Measurements from ENCODE around the gene PNLIPRP2. TPM values are rescaled to one million over a fixed set of nuclear protein-coding genes. Genes with fewer than 3 reads are reported as not detected.

PNLIPRP2 gene
- polyA plus RNA-seq, 1 donor (not counting 4 experiments of a cell fraction or from before 2014, with no cell fraction given), result not detected

DNA sequence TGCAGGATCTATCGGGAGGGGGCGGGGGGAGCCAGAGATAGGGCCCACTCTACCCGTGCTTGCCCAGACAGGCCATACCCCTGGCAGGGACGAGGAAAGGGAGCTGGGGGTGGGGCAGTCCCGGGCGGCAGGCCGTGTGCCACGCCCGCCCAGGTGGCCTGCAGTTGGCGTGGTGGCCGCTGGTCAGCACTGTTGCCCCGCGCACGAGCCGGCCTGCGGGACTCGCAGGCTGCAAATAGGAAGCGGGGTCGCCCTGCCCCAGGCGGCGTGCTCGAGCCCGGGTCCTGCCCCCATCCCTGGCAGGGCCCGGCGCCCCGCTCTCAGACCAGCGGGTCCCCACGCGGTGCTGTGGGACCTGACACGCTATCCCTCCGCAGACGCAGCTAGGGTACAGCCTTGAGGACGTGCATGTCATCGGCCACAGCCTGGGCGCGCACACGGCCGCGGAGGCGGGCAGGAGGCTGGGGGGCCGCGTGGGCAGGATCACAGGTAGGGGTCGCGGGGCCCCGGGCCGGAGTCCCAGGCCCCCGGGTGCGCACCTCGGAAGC, 6.7 kb downstream of the PNLIPRP2 start:
- peaks cover 13% of the 10 kb centered on the region for H3K27me3 ChIP-seq (ENCODE audit: control insufficient read depth, extremely low read depth, insufficient read depth, low read length)
- H2AFZ ChIP-seq (ENCODE audit: control insufficient read depth, low read length), result no peak overlapping the region
- no peak for DNase-seq (ENCODE audit: low read depth, low spot score)
- H3K27ac ChIP-seq (ENCODE audit: control insufficient read depth, insufficient read depth, low read length), result no peak overlapping the region
- dilution Hi-C loops (cut with MboI; ENCODE audit: extremely low pct_ligation_motif_present, low sequenced_read_pairs), result no loop called here
- H3K9ac ChIP-seq (ENCODE audit: control insufficient read depth, extremely low read depth, insufficient read depth, low read length), result no peak overlapping the region
- H3K4me3 ChIP-seq (ENCODE audit: control insufficient read depth in 2 of 3, extremely low read depth in 1 of 3, insufficient read depth in 2 of 3, low read depth in 1 of 3, low read length in 3 of 3), result peak overlapping the region in 1 of 3 experiments; percentile 14
- FAIRE-seq, result no peak
- no peaks in the 10 kb centered on the region for H3K79me2 ChIP-seq (ENCODE audit: control insufficient read depth, insufficient read depth, low read length)
- H3K9me3 ChIP-seq (ENCODE audit: control insufficient read depth, low read depth, low read length), result no peaks in the 10 kb centered on the region
- no peaks in the 10 kb centered on the region for H3K36me3 ChIP-seq (ENCODE audit: control insufficient read depth in 2 of 2, extremely low read depth in 1 of 2, insufficient read depth in 2 of 2, low read length in 2 of 2)
- no peaks in the 10 kb centered on the region for H3K4me1 ChIP-seq (ENCODE audit: control insufficient read depth, extremely low read depth, insufficient read depth, low read length)
- no peaks in the 10 kb centered on the region for H3K9me1 ChIP-seq (ENCODE audit: control insufficient read depth, extremely low read depth, insufficient read depth, low read length)
- H4K20me1 ChIP-seq (ENCODE audit: control insufficient read depth, extremely low read depth, insufficient read depth, low read length), result no peaks in the 10 kb centered on the region
- H3K4me2 ChIP-seq (ENCODE audit: control insufficient read depth, extremely low read depth, insufficient read depth, low read depth, low read length), result no peak overlapping the region
- TF ChIP-seq EZH2 (IDR thresholded peaks at IDR 0.05; ENCODE audit: low read length), result no peak
- TF ChIP-seq, protein P1, sequence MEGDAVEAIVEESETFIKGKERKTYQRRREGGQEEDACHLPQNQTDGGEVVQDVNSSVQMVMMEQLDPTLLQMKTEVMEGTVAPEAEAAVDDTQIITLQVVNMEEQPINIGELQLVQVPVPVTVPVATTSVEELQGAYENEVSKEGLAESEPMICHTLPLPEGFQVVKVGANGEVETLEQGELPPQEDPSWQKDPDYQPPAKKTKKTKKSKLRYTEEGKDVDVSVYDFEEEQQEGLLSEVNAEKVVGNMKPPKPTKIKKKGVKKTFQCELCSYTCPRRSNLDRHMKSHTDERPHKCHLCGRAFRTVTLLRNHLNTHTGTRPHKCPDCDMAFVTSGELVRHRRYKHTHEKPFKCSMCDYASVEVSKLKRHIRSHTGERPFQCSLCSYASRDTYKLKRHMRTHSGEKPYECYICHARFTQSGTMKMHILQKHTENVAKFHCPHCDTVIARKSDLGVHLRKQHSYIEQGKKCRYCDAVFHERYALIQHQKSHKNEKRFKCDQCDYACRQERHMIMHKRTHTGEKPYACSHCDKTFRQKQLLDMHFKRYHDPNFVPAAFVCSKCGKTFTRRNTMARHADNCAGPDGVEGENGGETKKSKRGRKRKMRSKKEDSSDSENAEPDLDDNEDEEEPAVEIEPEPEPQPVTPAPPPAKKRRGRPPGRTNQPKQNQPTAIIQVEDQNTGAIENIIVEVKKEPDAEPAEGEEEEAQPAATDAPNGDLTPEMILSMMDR (optimal IDR thresholded peaks at IDR 0.05 in 1 of 3, IDR thresholded peaks at IDR 0.05 in 1 of 3, conservative IDR thresholded peaks at IDR 0.05 in 1 of 3; ENCODE audit: extremely low read depth in 1 of 3, insufficient read depth in 2 of 3, low read length in 3 of 3), result peak in 2 of 3 experiments; percentile 67 to 71

DNA sequence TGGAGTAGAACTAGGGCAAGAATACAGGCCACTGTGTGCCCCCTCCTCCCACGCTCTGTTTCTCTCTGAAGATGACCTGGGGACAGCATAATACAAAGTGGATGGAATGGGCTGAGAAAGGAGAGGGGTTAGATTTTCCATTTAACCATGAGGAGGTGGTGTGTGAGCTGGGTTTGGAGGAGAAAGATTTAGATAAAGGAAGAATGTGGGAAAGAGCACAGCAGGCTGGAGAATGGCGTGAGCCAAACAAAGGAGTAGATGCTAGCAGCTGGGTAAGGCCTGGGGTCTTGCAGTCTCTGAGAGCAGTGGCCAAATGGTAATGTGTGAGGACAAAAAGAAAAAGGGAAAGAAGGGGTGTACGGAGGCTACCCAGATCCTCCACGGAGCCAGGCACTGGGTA, 8.6 kb downstream of the PNLIPRP2 start:
- no peak overlapping the region for H2AFZ ChIP-seq (ENCODE audit: control insufficient read depth, low read length)
- dilution Hi-C loops (cut with MboI; ENCODE audit: extremely low pct_ligation_motif_present, low sequenced_read_pairs), result no loop called here

More for the DNA sequence above, 8.6 kb downstream of the PNLIPRP2 start:
- FAIRE-seq (no peak), DNase-seq (ENCODE audit: low read depth, low spot score) (no peak)
- H3K27ac ChIP-seq (ENCODE audit: control insufficient read depth, insufficient read depth, low read length), result no peak overlapping the region
- H3K9ac ChIP-seq (ENCODE audit: control insufficient read depth, extremely low read depth, insufficient read depth, low read length), result no peak overlapping the region
- no peaks in the 10 kb centered on the region for H3K4me1 ChIP-seq (ENCODE audit: control insufficient read depth, extremely low read depth, insufficient read depth, low read length)
- no peak overlapping the region for H3K4me2 ChIP-seq (ENCODE audit: control insufficient read depth, extremely low read depth, insufficient read depth, low read depth, low read length)
- TF ChIP-seq, protein P1 (optimal IDR thresholded peaks at IDR 0.05 in 1 of 3, IDR thresholded peaks at IDR 0.05 in 1 of 3, conservative IDR thresholded peaks at IDR 0.05 in 1 of 3; ENCODE audit: extremely low read depth in 1 of 3, insufficient read depth in 2 of 3, low read length in 3 of 3), result no peak
- TF ChIP-seq EZH2 (IDR thresholded peaks at IDR 0.05; ENCODE audit: low read length), result no peak
- H3K36me3 ChIP-seq (ENCODE audit: control insufficient read depth in 2 of 2, extremely low read depth in 1 of 2, insufficient read depth in 2 of 2, low read length in 2 of 2), result no peaks in the 10 kb centered on the region
- H3K9me1 ChIP-seq (ENCODE audit: control insufficient read depth, extremely low read depth, insufficient read depth, low read length), result no peaks in the 10 kb centered on the region
- H3K9me3 ChIP-seq (ENCODE audit: control insufficient read depth, low read depth, low read length), result no peaks in the 10 kb centered on the region
- no peak overlapping the region for H3K4me3 ChIP-seq (ENCODE audit: control insufficient read depth in 2 of 3, extremely low read depth in 1 of 3, insufficient read depth in 2 of 3, low read depth in 1 of 3, low read length in 3 of 3)
- peaks cover 13% of the 10 kb centered on the region for H3K27me3 ChIP-seq (ENCODE audit: control insufficient read depth, extremely low read depth, insufficient read depth, low read length)
- no peaks in the 10 kb centered on the region for H4K20me1 ChIP-seq (ENCODE audit: control insufficient read depth, extremely low read depth, insufficient read depth, low read length)
- H3K79me2 ChIP-seq (ENCODE audit: control insufficient read depth, insufficient read depth, low read length), result no peaks in the 10 kb centered on the region
